CD4-positive, alpha-beta T cell treated with Interleukin-17A for 1 hour (primary cell): ENCODE measurements around the gene FAM204A.

ENCODE experiments used
- DNase-seq: peaks from one replicate; pipeline ENCODE4 v3.0.0-alpha.2; 2020

The FAM204A gene

DNA sequence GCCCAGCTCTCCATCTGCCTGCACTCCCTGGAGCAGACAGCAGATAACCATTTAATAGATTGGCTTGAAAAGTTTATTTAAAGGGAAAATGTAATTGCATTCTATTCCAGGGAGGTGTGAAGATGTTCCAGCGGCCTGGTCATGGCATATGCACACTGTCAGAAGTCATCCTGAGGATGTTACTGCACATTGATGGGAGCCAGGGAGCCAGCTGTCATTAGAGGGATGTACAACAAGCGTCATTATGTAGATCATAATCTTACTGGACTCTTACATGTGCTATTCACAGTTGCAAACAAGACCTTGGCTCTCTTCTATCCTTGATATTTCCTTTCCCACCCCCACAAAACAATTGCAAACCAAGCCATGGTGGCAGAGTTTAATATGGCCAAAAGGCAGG is 65.4 kb downstream of the FAM204A start:
- DNase-seq: no peak

GRCh38 chr10:118276204-118276603 is 65.9 kb downstream of the FAM204A start:
- no peak for DNase-seq

DNA sequence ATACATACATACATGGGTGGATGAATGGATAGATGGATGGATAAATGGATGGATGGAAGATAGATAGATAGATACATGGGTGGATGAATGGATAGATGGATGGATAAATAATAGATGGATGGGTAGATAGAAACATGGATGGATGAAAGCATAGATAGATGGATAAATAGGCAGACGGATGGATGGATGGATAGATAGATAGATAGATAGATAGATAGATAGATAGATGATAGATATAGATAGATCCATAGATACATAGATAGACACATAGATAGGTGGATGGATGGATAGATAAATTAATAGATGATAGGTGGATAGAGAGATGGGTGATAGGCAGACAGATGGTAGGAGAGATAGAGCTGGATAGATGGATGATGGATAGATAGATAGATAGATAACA is 68.5 kb downstream of the FAM204A start:
- DNase-seq: no peak

- no peak for DNase-seq
Measured at GRCh38 chr10:118272767-118273166, 69.4 kb downstream of the FAM204A start.

- DNase-seq: no peak
Measured at GRCh38 chr10:118272149-118272721, 69.9 kb downstream of the FAM204A start.

- no peak for DNase-seq
Measured at GRCh38 chr10:118271671-118272070, 70.5 kb downstream of the FAM204A start.

GRCh38 chr10:118266098-118266748 is 75.9 kb downstream of the FAM204A start:
- DNase-seq: no peak

DNA sequence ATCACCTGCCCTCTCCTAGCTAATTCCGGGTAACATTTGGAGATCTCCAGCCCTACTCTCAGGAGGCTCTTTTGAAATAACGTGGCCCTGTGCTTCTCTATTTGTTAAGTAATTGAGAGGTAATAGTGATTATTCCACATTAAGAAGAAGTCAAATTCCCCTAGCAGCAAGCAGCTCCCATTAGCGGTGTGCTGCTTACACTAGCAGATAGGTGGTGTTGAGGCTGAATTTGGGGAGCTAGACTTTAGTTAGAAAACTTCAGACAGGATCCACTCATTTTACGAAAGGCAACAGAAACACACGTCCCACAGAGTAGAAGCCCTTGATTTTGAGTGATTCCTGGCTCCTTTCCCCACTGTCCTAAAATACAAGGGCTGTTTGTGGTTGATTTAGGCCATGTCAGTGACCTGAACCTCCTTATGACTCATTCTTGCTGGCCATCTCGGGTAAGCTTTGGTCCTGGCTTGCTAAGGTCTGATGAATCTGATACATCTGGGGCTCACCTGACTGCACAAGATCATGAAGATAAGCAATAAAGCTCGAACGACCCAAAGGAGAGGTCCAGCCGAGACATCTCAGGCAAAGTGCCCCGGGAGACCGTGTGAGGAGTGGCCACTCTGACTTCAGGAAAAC is 77.2 kb downstream of the FAM204A start:
- DNase-seq: no peak

- DNase-seq: no peak
Measured at GRCh38 chr10:118264252-118264651, 77.9 kb downstream of the FAM204A start.

DNA sequence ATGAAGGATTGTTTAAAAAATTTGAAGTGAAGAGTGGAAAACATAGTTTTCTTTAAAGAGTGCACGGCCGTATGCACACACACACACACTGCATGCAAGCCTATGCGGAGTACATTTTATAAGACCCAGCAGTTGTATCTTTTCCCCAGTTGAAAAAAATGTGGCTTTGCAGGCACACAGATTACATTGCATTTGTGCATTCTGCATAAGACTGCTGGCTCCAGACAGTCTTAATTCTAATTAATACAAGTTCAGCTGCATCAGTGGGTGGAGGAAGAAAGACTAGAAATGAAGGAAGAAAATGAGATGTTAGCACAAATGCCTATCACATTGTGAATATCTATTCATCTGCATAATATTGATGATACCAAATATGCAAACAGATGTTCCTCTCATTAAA is 79.6 kb downstream of the FAM204A start:
- DNase-seq: no peak

DNA sequence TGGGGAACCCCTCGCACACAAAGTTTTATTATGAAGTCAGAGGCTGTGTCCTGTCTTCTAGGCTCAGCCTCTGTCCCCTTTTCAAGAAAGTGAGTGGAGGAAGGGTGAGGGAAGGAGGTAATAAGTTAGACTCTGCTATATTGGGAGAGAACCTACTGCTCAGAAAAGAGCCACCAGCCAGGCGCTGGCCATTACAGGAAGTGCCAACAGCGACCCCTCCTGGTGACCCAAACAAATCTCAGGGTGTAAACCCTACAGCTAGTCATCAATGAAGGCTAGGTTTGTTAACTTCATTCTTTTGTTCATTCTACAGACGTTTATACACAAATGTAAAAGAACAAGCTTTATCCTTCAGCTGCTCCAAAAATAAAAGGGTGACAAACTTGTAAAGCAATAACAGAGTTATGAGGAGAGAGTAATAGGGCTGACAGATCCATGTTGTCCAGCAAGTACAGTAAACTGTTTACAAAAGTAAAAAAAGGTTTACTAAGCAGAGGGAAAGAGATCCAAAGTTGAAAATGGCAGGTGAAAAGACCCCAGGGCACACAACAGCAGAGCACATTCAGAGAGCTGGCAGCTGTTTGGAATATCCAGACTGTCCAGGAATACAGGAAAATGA is 82.7 kb downstream of the FAM204A start:
- DNase-seq: no peak

DNA sequence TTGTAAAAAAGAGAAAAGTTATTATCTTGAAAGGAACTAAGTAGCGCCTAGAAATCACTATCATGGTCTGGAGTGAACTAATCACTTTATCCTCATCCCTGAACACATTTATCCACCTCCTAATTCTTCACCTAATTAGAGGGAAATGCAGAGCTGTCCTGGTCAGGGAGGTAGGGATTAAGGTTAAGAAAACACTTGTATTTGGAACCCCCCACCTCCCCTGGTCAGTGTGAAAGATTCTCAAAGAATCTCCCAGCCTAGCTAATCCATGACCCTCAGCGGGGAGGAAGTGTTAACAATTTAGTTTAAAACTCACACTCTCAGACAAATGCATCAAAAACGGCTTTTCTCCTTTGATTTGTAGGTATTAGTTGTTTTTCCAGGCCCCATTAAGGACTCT is 83.8 kb downstream of the FAM204A start:
- no peak for DNase-seq

- DNase-seq: no peak
Measured at GRCh38 chr10:118256825-118257570, 85.1 kb downstream of the FAM204A start.

- no peak for DNase-seq
Measured at GRCh38 chr10:118256209-118256608, 85.9 kb downstream of the FAM204A start.

DNA sequence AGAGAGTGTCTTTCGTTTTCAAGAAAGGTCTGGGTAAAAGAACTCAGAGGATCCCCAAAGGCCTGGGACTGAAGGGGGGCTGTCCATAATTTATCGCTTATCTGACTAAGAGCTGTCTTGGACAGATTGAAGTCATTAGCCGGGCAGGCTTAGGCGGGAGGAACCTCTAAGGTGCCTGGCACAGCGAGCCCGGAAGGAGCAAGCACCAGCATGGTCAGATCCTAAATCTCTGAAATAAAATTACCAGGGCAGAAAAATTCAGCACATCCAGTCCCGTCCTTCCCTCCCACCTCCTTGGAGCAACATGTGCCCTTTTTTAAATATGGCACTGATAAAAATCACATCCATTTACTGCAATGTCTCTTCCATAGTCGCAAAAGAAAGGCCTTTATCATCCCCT is 86.8 kb downstream of the FAM204A start:
- DNase-seq: no peak

GRCh38 chr10:118254654-118255053 is 87.5 kb downstream of the FAM204A start:
- no peak for DNase-seq

GRCh38 chr10:118253397-118253796 is 88.7 kb downstream of the FAM204A start:
- DNase-seq: no peak

DNA sequence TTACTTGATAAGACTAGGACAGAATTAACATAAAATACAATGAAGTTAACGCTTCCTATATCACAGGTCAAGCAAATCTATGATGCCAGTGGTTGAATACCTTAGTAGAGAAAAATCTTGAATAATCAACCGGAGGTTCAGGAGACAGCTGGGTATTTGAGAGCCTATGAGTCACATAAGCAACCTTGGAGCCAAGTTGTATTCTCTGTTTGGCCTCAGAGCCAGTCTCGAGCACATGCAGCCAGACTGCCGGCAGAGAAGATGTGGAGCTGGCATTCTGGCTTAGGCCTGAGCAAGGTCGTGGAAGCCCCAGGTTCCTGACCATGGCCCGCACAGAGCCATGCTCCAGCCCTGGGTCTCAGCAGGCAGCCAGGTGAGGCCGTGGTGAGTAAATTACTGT is 90.3 kb downstream of the FAM204A start:
- DNase-seq: no peak

- DNase-seq: no peak
Measured at GRCh38 chr10:118249714-118250113, 92.4 kb downstream of the FAM204A start.
